HepG2 (cell line): ENCODE results near the gene CRTC2. TPM values are rescaled to one million over a fixed set of nuclear protein-coding genes. Genes with fewer than 3 reads are reported as not detected.

ENCODE experiments used
- ARID5B ChIP-seq: IDR thresholded peaks from 2 replicates; pipeline ENCODE4 v1.4.0; 2020; ENCODE audit warnings: mild to moderate bottlenecking, missing genetic modification reagents
- CCDC6 ChIP-seq: sonication (generic); formaldehyde crosslinking; IDR thresholded peaks from 2 replicates; pipeline ENCODE4 v1.8.1; 2022; ENCODE audit warnings: mild to moderate bottlenecking, missing genetic modification reagents, moderate library complexity
- CSRNP1 ChIP-seq: sonication (generic); formaldehyde crosslinking; IDR thresholded peaks from 2 replicates; pipeline ENCODE4 v1.8.1; 2023; ENCODE audit warnings: mild to moderate bottlenecking, missing genetic modification reagents
- HNF1A ChIP-seq, 2 experiments: sonication (generic) in 1 of 2; formaldehyde crosslinking in 1 of 2; IDR thresholded peaks; 2 replicates each; pipeline versions ENCODE4 v1.4.0 to v1.6.1; 2016 to 2020; ENCODE audit warnings: borderline replicate concordance in 1 of 2, low read depth in 1 of 2, mild to moderate bottlenecking in 1 of 2, missing genetic modification reagents in 1 of 2
- HOXA3 ChIP-seq: sonication (generic); formaldehyde crosslinking; IDR thresholded peaks from 2 replicates; pipeline ENCODE4 v1.5.0; 2020; ENCODE audit warnings: missing genetic modification reagents
- MIER3 ChIP-seq: IDR thresholded peaks from 2 replicates; pipeline ENCODE4 v1.6.1; 2016; ENCODE audit warnings: missing compliant biosample characterization, borderline replicate concordance
- MIXL1 ChIP-seq: IDR thresholded peaks from 2 replicates; pipeline ENCODE4 v1.6.1; 2016
- NFKB2 ChIP-seq: sonication (generic); formaldehyde crosslinking; IDR thresholded peaks from 2 replicates; pipeline ENCODE4 v1.4.0; 2020; ENCODE audit warnings: missing genetic modification reagents, borderline replicate concordance
- NR2C2 ChIP-seq: sonication (generic); formaldehyde crosslinking; IDR thresholded peaks from 2 replicates; pipeline ENCODE4 v1.4.0; 2020; ENCODE audit warnings: missing genetic modification reagents, mild to moderate bottlenecking, moderate library complexity, borderline replicate concordance
- SOX6 ChIP-seq, 2 experiments: fragments of 450-650 bp in 1 of 2; sonication (generic) in 1 of 2; formaldehyde crosslinking in 1 of 2; IDR thresholded peaks; 2 replicates each; pipeline versions ENCODE4 v1.4.0 to v1.6.1; 2017 to 2020; ENCODE audit warnings: antibody characterized with exemption in 1 of 2, mild to moderate bottlenecking in 1 of 2, missing genetic modification reagents in 1 of 2
- TBP ChIP-seq: sonication (generic); formaldehyde crosslinking; IDR thresholded peaks from 2 replicates; pipeline ENCODE4 v1.5.0; 2020; ENCODE audit warnings: missing genetic modification reagents
- ZNF317 ChIP-seq: sonication (generic); formaldehyde crosslinking; IDR thresholded peaks from 2 replicates; pipeline ENCODE4 v1.5.0; 2020; ENCODE audit warnings: mild to moderate bottlenecking, missing genetic modification reagents
- ZNF891 ChIP-seq: sonication (generic); formaldehyde crosslinking; IDR thresholded peaks from 2 replicates; pipeline ENCODE4 v1.5.0; 2020; ENCODE audit warnings: mild to moderate bottlenecking, missing genetic modification reagents
- polyA plus RNA-seq, 8 experiments: library from polyadenylated mRNA; depleted of rRNA in 3 of 8; stranded (reverse) in 7 of 8; unstranded in 1 of 8; fragments of >200 nt; fragmentation: Illumina TruSeq in 4 of 8; extraction: Trizol in 4 of 8; gene quantifications; 2 replicates each; pipeline versions ENCODE4 v1.2.1 to v1.2.3, GENCODE V29; 2011 to 2016; ENCODE audit warnings: low read depth in 4 of 8, missing spikeins in 1 of 8, mixed read lengths in 1 of 8; ENCODE audit not compliant: insufficient read depth in 1 of 8
- total RNA-seq, 5 experiments: library from RNA; depleted of rRNA; stranded (reverse); fragments of >200 nt; fragmentation: Illumina TruSeq; extraction: Trizol; gene quantifications; 2 replicates each; pipeline ENCODE4 v1.2.3, GENCODE V29; 2016; ENCODE audit warnings: low read depth in 1 of 5
- TF ChIP-seq, protein P1 (sequence below): sonication (generic); formaldehyde crosslinking; IDR thresholded peaks from 2 replicates; pipeline ENCODE4 v1.4.0; 2020; ENCODE audit warnings: missing genetic modification reagents

The CRTC2 gene
- total and polyA plus RNA-seq, 2 of the 13 experiments (the other 11 are each of a cell fraction or from before 2014, with no cell fraction given): 6.1 to 26.7 TPM

DNA sequence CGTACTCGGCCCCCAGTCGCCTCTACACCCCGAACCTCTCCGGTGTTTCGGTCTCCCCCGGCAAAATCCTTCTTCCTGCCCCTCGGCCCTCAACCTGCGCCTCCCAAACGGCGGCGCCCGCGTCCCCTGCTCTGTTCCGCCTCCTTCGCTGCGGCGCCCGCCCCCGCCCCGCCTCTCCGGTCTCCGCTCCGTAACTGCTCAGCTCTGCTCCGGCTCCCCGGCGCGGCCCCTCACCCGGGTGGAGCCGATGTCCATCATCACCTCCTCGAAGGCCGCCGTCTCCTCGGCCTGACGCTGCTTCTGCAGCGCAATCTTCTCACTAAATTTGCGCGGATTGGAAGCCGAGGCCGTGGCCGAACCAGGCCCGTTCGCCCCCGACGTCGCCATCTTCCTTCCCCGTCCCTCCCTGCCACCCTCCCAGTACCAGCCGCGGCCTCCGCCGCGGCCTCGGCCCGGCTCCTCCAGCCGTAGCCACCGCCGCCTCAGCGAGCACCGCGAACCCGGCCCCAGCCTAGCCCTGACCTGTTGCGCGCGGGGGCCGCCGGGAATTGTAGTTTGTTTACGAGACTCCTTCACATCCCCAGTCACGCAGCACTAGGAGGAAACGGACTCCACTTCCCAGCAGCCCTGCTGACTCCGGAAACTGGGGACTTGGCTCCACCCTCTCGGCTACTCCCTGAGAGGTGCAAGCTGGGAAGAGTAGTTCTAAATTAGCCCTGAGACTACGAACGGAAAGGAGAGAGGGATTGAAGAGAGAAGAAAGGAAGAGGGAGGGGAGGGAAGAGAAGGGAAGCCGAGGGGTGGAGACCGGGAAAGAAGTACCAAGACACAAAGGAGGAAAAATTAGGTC is at the start of gene CRTC2 (continued):
- TF ChIP-seq ARID5B (CRISPR knock-in tag): peak; percentile 29; the same call in 1 of the 2 replicates
- TF ChIP-seq TBP: peak; percentile 60; the same call in 1 of the 2 replicates
- 0 out of 2 replicates have a peak, but pooled peaks have one; percentile 56 for TF ChIP-seq MIER3 (CRISPR knock-in tag)
- TF ChIP-seq HNF1A (IDR thresholded peaks at IDR 0.05; ENCODE audit: low read depth): no peak
- peak; percentile 12; the same call in 1 of the 2 replicates for TF ChIP-seq HNF1A (CRISPR knock-in tag; IDR thresholded peaks at IDR 0.05; ENCODE audit: borderline replicate concordance)
- no peak for TF ChIP-seq SOX6 (IDR thresholded peaks at IDR 0.05)
- peak; percentile 56 for TF ChIP-seq SOX6 (CRISPR knock-in tag; IDR thresholded peaks at IDR 0.05)
- TF ChIP-seq, protein P1, sequence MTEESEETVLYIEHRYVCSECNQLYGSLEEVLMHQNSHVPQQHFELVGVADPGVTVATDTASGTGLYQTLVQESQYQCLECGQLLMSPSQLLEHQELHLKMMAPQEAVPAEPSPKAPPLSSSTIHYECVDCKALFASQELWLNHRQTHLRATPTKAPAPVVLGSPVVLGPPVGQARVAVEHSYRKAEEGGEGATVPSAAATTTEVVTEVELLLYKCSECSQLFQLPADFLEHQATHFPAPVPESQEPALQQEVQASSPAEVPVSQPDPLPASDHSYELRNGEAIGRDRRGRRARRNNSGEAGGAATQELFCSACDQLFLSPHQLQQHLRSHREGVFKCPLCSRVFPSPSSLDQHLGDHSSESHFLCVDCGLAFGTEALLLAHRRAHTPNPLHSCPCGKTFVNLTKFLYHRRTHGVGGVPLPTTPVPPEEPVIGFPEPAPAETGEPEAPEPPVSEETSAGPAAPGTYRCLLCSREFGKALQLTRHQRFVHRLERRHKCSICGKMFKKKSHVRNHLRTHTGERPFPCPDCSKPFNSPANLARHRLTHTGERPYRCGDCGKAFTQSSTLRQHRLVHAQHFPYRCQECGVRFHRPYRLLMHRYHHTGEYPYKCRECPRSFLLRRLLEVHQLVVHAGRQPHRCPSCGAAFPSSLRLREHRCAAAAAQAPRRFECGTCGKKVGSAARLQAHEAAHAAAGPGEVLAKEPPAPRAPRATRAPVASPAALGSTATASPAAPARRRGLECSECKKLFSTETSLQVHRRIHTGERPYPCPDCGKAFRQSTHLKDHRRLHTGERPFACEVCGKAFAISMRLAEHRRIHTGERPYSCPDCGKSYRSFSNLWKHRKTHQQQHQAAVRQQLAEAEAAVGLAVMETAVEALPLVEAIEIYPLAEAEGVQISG (CRISPR knock-in tag): peak; percentile 95
- peak; percentile 98 for TF ChIP-seq NR2C2 (CRISPR knock-in tag)
- TF ChIP-seq CSRNP1 (CRISPR knock-in tag): peak; percentile 41; the same call in 1 of the 2 replicates
- peak; percentile 71; the same call in 1 of the 2 replicates for TF ChIP-seq HOXA3 (CRISPR knock-in tag)
- 0 out of 2 replicates have a peak, but pooled peaks have one; percentile 71 for TF ChIP-seq CCDC6 (CRISPR knock-in tag)
- TF ChIP-seq ZNF317: 0 out of 2 replicates have a peak, but pooled peaks have one; percentile 53
- TF ChIP-seq ZNF891: 0 out of 2 replicates have a peak, but pooled peaks have one; percentile 60
- 0 out of 2 replicates have a peak, but pooled peaks have one; percentile 34 for TF ChIP-seq MIXL1 (CRISPR knock-in tag)
- peak; percentile 81; the same call in 1 of the 2 replicates for TF ChIP-seq NFKB2 (CRISPR knock-in tag)
